PC-3 (cell line): ENCODE results near the gene EGR2. TPM values are rescaled to one million over a fixed set of nuclear protein-coding genes. Genes with fewer than 3 reads are reported as not detected.
A peak's percentile ranks its signal among the peaks of the same experiment; 100 is the strongest.

Experiments used
- ATAC-seq: fragments of 200-7000 bp; cut with Tn5 transposase; 2 replicates; pipeline ENCODE4 v1.9.1; 2020; ENCODE audit warnings: mild to moderate bottlenecking, moderate library complexity
- Bru-seq: library from RNA; stranded (reverse); fragments of 400-500 nt; gene quantifications from one replicate; lab custom pipeline; 2021; lab: Mats Ljungman, UMichigan
- BruChase-seq, 2 experiments: library from RNA; stranded (reverse); fragments of 400-500 nt; gene quantifications; one replicate each; lab custom pipeline; 2021; lab: Mats Ljungman, UMichigan
- BruUV-seq: library from RNA; stranded (reverse); fragments of 400-500 nt; replicated peaks from 2 replicates; lab custom pipeline; 2021; lab: Mats Ljungman, UMichigan
- CTCF ChIA-PET: fragments of 300-600 bp; sonication (Branson Sonifier 250); formaldehyde crosslinking; loops from one replicate; lab custom pipeline; 2022; ENCODE audit warnings: antibody characterized with exemption; lab: Charles Lee
- POLR2A ChIA-PET: fragments of 300-600 bp; sonication (Branson Sonifier 250); formaldehyde crosslinking; loops from one replicate; lab custom pipeline; 2022; ENCODE audit warnings: antibody characterized with exemption; ENCODE audit not compliant: unreplicated experiment; lab: Charles Lee
- DNase-seq: peaks from one replicate; pipeline ENCODE4 v3.0.0-alpha.2; 2015
- H2AFZ ChIP-seq: fragments of 300-600 bp; sonication (generic); 2 replicates; pipeline ENCODE4 v1.6.0; 2016; ENCODE audit warnings: antibody characterized with exemption, low read length
- H3F3A ChIP-seq: fragments of 300-600 bp; sonication (generic); one replicate; pipeline ENCODE4 v1.6.0; 2017; ENCODE audit warnings: antibody characterized with exemption, low read length, control low read depth, mild to moderate bottlenecking; ENCODE audit not compliant: unreplicated experiment
- H3K27ac ChIP-seq: fragments of 300-600 bp; sonication (generic); 2 replicates; pipeline ENCODE4 v1.5.1; 2016; ENCODE audit warnings: mild to moderate bottlenecking, low read length
- H3K27me3 ChIP-seq: fragments of 300-600 bp; sonication (generic); 2 replicates; pipeline ENCODE4 v1.6.1; 2016; ENCODE audit warnings: low read length, mixed read lengths
- H3K36me3 ChIP-seq: fragments of 300-600 bp; sonication (generic); 2 replicates; pipeline ENCODE4 v1.6.1; 2016; ENCODE audit warnings: low read depth, mixed run types, low read length, mixed read lengths
- H3K4me1 ChIP-seq: fragments of 300-600 bp; sonication (generic); 2 replicates; pipeline ENCODE4 v1.5.1; 2016; ENCODE audit warnings: low read length; ENCODE audit not compliant: insufficient read depth
- H3K4me2 ChIP-seq: fragments of 300-600 bp; sonication (generic); 2 replicates; pipeline ENCODE4 v1.6.0; 2016; ENCODE audit warnings: low read length
- H3K4me3 ChIP-seq: fragments of 300-600 bp; sonication (generic); 2 replicates; pipeline ENCODE4 v1.5.1; 2016; ENCODE audit warnings: mild to moderate bottlenecking, low read length, mixed read lengths
- H3K79me2 ChIP-seq: fragments of 300-600 bp; sonication (generic); 2 replicates; pipeline ENCODE4 v1.6.1; 2017; ENCODE audit warnings: low read length, mixed read lengths
- H3K9ac ChIP-seq: fragments of 300-600 bp; sonication (generic); 2 replicates; pipeline ENCODE4 v1.6.0; 2016; ENCODE audit warnings: mild to moderate bottlenecking, low read length
- H3K9me2 ChIP-seq: fragments of 300-600 bp; sonication (generic); replicated peaks from 2 replicates; pipeline ENCODE4 v1.6.1; 2016; ENCODE audit warnings: mixed run types, low read length, mixed read lengths
- H3K9me3 ChIP-seq: fragments of 300-600 bp; sonication (generic); 2 replicates; pipeline ENCODE4 v1.6.1; 2016; ENCODE audit warnings: low read length, mixed read lengths
- H4K20me1 ChIP-seq: fragments of 300-600 bp; sonication (generic); 2 replicates; pipeline ENCODE4 v1.6.1; 2016; ENCODE audit warnings: low read length, mixed read lengths
- CTCF ChIP-seq: fragments of 300-600 bp; sonication (generic); conservative IDR thresholded peaks from 2 replicates; pipeline ENCODE4 v1.5.1; 2017; ENCODE audit warnings: antibody characterized with exemption, low read depth, mild to moderate bottlenecking, low read length
- EZH2 ChIP-seq: fragments of 300-600 bp; sonication (generic); IDR thresholded peaks from one replicate; pipeline ENCODE4 v1.6.1; 2017; ENCODE audit warnings: antibody characterized with exemption, mild to moderate bottlenecking, low read length; ENCODE audit not compliant: unreplicated experiment
- EZH2phosphoT487 ChIP-seq: fragments of 300-600 bp; sonication (generic); IDR thresholded peaks from 2 replicates; pipeline ENCODE4 v1.6.1; 2018; ENCODE audit warnings: mild to moderate bottlenecking, antibody characterized with exemption, low read length, borderline replicate concordance
- intact Hi-C: fragments of 100-400 bp; cut with micrococcal nuclease; formaldehyde crosslinking; loops from 2 replicates; pipeline ENCODE4 v1.9.0; 2023
- long read RNA-seq: library from polyadenylated mRNA; unstranded; transcript quantifications from one replicate; pipeline ENCODE4 v2.0.0, GENCODE V29; 2021; ENCODE audit not compliant: unreplicated experiment
- total RNA-seq: library from RNA; depleted of rRNA; stranded (reverse); fragments of >200 nt; gene quantifications from 2 replicates; pipeline ENCODE4 v1.2.3, GENCODE V29; 2014; rRNA removed

The EGR2 gene
- total RNA-seq = 2.7 and 2.8 TPM in 2 replicates
- Bru-seq, nascent RNA = percentile 32 among the genes with signal in this experiment
- BruChase-seq, experiment 1, labeled RNA remaining after a 6-hour chase = percentile 31 among the genes with signal in this experiment
- percentile 31 among the genes with signal in this experiment for BruChase-seq, experiment 2, labeled RNA remaining after a 2-hour chase
- long read RNA-seq, partial matches to known transcripts = 0 of 1 reads
- long read RNA-seq, other reads (novel, unspliced or antisense) = 1 of 1 reads

GRCh38 chr10:62816331-62817120 is at the start of gene EGR2:
TSS of gene EGR2 (minus strand) at chr10:62816366. CDS start at chr10:62816029, 337 bp downstream.
- H4K20me1 ChIP-seq = no peaks in the 10 kb centered on the region
- H3K27me3 ChIP-seq = no peaks in the 10 kb centered on the region
- H3K4me2 ChIP-seq = peak within 1 kb of the TSS; percentile 83
- no peaks in the 10 kb centered on the region for H3F3A ChIP-seq
- no peaks in the 10 kb centered on the region for H3K79me2 ChIP-seq
- peak within 1 kb of the TSS; percentile 77 for H2AFZ ChIP-seq
- H3K4me3 ChIP-seq = peak within 1 kb of the TSS; percentile 69
- ChIA-PET CTCF (interaction anchor here (0.7 to 2.3 kb wide), 8 partner anchors 10 to 379 kb away, joined by 3 to 12 read pairs (median 4); no protein-coding TSS in a partner anchor), POLR2A (interaction anchor here (0.6 to 0.7 kb wide), 3 partner anchors 143 to 267 kb away, joined by 3 to 5 read pairs (median 3); no protein-coding TSS in a partner anchor)
- H3K9ac ChIP-seq = peak within 1 kb of the TSS; percentile 65
- no peaks in the 10 kb centered on the region for H3K9me2 ChIP-seq
- ATAC-seq (peak; percentile 76), DNase-seq (peak; percentile 100)
- H3K9me3 ChIP-seq = no peaks in the 10 kb centered on the region
- H3K27ac ChIP-seq = peak within 1 kb of the TSS; percentile 37
- TF ChIP-seq EZH2phosphoT487 = no peak
- no peak for TF ChIP-seq EZH2
- TF ChIP-seq CTCF = no peak; the same call in 1 of the 2 replicates
- no peaks in the 10 kb centered on the region for H3K36me3 ChIP-seq
- BruUV-seq = no TSS peak
- H3K4me1 ChIP-seq = peaks cover 22% of the 10 kb centered on the region
- intact Hi-C loops = loop anchor here (1.0 to 5.0 kb wide), 10 partner anchors 10 to 779 kb away; partner anchors contain the start of gene NRBF2

DNA sequence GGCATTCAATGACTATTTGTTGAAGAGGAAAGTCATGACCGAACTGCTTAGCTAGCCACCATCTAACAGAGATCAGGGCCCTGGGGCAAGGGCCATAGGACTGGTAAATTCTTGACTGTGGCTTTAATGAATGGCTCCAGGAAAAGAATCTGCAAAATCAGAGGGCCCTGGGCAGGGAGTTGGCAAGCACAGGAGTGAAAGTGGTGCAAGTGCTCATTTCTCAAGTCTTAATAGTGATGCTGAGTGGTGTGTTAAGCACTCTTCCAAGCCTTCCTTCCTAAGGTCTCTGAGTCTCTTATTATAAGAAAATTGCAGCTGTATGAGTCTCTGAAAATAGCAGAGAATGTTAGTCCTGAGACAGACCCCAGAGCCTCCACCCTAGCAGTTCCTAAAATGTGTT is 46.3 kb upstream of the EGR2 start:
- POLR2A ChIA-PET = no interaction called here
- H3K27me3 ChIP-seq = no peaks in the 10 kb centered on the region
- no peaks in the 10 kb centered on the region for H3F3A ChIP-seq
- H3K9me3 ChIP-seq = no peaks in the 10 kb centered on the region
- H2AFZ ChIP-seq = no peak overlapping the region
- H3K4me2 ChIP-seq = no peak overlapping the region
- ATAC-seq = no peak
- H3K27ac ChIP-seq = no peak overlapping the region
- CTCF ChIA-PET = no interaction called here
- H3K9me2 ChIP-seq = no peaks in the 10 kb centered on the region; the same call in 1 of the 2 replicates
- H3K4me1 ChIP-seq = peaks cover 32% of the 10 kb centered on the region
- H3K79me2 ChIP-seq = no peaks in the 10 kb centered on the region
- H3K36me3 ChIP-seq = no peaks in the 10 kb centered on the region
- no peaks in the 10 kb centered on the region for H4K20me1 ChIP-seq
- H3K4me3 ChIP-seq = no peak overlapping the region
- no peak for DNase-seq
- no peak overlapping the region for H3K9ac ChIP-seq
- BruUV-seq = no TSS peak
- no peak for TF ChIP-seq EZH2phosphoT487
- no peak for TF ChIP-seq EZH2
- no peak for TF ChIP-seq CTCF
- intact Hi-C loops = no loop called here
